Stimulated activated CD8-positive, alpha-beta memory T cell treated with anti-CD3 and anti-CD28 coated beads, Interleukin-7, amount 100 ng/mL, for 1 hour (primary cell): Measurements from ENCODE around the gene MOB3A.
"Not testable (repeated sequence)": the region's sequence is repeated elsewhere in the genome, so short reads cannot be mapped to it uniquely, and the experiment has no call there.

ENCODE experiments used
- DNase-seq, 2 donors: peaks; one replicate each; pipeline ENCODE4 v3.0.0-alpha.2; 2020; ENCODE audit warnings: low read depth in 2 of 2

Gene MOB3A

GRCh38 chr19:2034253-2034652 lies 61.9 kb downstream of the MOB3A start:
- DNase-seq, result not testable (repeated sequence)

- no peak for DNase-seq
Observed at GRCh38 chr19:2033825-2034159, 62.3 kb downstream of the MOB3A start.

GRCh38 chr19:2033115-2033824 lies 62.9 kb downstream of the MOB3A start:
- DNase-seq, result no peak

DNA sequence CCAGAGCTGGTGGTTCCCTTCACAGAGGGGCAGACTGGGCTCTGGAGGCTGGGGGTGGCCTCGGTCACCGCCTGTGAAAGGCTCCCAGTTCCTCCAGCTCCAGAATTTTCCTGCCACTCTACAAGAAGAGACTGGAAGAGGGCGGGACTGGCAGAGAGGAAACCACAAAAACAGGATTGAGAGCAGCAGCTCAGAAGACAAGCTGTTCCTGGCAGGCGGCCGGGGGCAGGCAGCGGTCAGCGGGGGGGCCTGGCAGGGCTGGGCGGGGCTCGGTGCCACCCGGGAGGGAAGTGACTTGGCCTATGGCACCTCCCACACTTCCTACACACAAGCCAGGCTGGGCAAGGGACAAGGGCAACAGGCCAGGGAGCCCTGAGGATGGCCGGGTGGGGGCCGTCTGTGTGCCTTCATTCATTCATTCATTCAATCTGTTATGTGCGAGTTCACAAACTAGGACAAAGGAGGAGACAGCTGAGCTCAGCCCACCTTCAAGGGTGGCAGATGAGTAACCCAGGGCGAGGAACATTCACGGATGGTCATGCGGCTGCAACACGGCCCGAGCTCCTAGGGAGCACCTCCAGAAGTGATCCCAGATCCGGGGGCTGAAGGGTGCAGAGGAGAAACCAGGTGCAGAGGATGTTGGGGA lies 63.7 kb downstream of the MOB3A start:
- DNase-seq, result no peak

- no peak for DNase-seq
Observed at GRCh38 chr19:2027361-2027760, 68.8 kb downstream of the MOB3A start.

DNA sequence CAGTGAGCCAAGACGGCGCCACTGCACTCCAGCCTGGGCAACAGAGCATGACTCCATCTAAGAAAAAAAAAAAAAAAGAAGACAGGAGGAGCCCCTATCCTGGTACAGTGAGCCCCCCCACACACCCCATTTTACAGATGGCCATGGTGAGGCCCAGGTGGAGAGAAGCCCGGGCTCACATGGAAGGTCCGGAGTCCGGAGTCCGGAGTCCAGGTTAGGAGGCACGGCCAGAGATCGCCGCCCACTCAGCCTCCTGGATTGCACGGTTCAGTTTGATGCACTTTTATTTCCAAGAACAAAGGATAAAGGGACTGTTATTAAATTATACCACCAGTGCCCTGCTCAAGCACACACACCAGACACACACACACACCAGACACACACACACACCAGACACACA lies 69.4 kb downstream of the MOB3A start:
- DNase-seq, result no peak

GRCh38 chr19:2022289-2022688 lies 73.8 kb downstream of the MOB3A start:
- no peak for DNase-seq

DNA sequence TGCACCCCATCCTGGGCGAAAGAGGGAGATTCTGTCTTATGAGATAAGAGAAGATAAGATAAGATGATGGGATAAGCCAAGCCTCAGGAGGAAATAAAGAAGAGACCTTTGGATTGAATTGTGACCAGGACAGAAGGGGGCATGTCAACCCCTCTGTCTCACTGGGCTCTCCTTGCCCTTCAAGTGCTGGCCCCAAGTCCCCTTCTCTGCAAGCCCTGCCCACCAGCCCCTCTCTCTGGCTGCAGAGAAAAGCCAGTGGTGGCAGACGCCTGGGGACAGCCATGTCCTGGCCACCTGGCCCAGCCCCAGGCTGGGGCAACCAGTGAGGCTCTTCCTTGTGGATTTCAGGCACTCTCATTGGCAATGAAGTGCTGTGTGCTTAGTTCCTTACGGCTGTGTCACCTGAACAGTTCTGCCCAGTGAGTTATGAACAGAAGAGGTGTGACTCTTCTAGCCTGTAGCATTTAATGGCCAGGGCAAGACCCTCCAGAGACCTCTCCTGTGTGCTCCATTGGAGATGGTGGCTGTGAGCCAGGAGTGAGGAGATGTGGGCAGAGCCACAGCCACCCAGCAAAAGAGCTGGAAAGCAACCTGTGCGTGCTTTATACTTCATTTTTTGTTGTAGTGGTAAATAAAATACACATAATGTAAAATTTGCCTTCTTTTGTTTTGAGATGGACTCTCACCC lies 74.5 kb downstream of the MOB3A start:
- no peak for DNase-seq
